HG03457 (cell line): ENCODE measurements around the gene MYOCOS.
"Not testable (repeated sequence)": the region's sequence is repeated elsewhere in the genome, so short reads cannot be mapped to it uniquely, and the experiment has no call there.

Source experiments
- ATAC-seq: cut with Tn5 transposase; IDR thresholded peaks from one replicate; pipeline ENCODE4 v1.9.1; 2021; ENCODE audit warnings: moderate number of reproducible peaks; ENCODE audit not compliant: unreplicated experiment

Gene MYOCOS, protein sequence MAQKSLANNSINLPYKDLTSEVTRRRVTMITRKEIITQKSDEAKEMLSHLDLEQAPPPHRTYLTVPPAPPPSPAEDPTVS

DNA sequence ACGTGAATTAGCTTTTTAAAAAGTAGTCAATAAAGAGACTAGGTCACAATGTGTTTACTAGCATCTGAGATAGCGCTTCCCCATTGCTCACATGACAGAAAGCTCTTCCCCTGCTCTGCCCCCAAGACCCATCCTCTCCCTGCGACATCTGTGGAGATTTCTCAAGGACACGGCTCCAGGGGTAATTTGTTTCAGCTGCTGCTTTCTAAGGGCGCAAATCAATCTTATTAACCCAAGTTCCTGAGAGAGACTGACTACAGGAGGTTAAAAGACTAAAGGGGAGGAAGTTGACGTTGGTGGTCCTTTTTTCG, at the start of gene MYOCOS:
MYOCOS (plus strand) TSS at position 92 of the 311 bp plus-strand sequence. CDS start 1,641 bp downstream, outside the sequence.
- ATAC-seq: no peak

DNA sequence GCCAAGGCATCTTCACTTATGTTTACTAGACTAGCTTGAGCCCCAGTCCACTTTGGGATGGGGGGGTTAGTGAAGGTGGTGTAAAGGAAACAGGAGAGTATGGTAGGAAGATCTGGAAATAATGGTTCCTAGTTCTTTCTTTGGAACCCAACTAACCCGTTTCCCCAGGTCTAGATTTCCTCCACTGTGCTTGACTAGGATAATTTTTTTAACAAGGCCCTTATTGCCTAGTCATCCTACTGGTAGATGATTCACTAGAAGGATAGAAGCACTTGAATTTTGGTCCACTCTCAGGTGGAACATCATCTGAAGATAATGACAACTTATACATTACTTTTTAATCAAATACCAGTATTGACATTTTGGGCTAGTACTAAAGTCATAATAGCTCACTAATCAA, 45.9 kb upstream of the MYOCOS start:
- ATAC-seq: no peak

DNA sequence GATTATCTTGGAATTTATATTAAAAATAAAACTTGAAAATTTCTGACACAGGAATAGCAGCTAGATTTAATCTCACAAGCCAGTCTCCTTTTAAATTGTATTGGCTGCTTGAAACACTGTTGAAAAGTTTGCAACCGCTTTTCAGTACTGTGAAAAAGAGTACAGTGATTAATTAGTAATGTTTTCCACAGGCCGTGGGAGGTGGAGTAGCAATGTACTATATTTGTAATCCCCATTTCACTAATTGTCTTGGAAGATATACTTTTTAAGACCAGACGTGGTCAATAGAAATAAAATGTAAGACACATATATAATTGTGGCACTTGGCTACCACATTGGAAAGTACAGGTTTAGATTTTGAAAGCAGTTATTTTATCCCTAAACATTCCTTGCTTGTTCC, 40.8 kb upstream of the MYOCOS start:
- ATAC-seq: no peak

GRCh38 chr1:171581766-171582165, 40.3 kb upstream of the MYOCOS start:
- no peak for ATAC-seq

- ATAC-seq: no peak
These were observed 39.5 kb upstream of the MYOCOS start for GRCh38 chr1:171582589-171582988.

- no peak for ATAC-seq
These were observed 38.3 kb upstream of the MYOCOS start for GRCh38 chr1:171583591-171584201.

DNA sequence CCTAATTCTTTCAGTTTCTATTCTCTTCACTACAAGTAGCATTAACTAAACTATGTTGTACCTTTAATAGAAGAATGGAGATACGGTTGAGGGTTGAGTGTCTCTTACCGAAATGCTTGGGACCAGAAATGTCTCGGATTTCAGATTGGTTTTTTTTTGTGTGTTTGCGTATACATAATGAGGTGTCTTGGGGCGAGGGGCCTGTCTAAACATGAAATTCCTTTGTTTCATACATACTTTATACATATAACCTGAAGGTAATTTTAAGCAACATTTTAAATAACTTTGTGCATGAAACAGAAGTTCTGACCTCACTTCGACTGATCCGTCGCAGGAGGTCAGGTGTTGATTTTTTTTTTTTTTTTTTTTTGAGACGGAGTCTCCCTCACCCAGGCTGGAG, 36.3 kb upstream of the MYOCOS start:
- ATAC-seq: no peak

DNA sequence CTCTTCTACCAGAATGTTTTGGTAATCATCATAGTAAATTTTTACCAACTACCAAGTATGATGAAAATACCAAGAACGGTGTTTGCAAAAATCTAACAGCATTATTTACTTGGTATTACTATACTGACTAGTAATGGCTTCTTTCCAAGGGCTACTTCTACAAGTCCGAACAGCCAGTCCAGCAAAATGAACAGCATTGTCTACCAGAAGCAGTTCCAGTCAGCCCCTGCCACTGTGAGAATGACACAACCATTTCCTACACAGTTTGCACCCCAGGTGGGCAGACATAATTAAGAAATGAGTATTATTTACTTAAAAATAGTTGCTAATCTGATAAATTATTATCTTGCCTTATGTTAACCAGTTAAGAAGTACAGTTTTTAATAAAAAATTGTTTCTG, 33.8 kb upstream of the MYOCOS start:
- no peak for ATAC-seq

DNA sequence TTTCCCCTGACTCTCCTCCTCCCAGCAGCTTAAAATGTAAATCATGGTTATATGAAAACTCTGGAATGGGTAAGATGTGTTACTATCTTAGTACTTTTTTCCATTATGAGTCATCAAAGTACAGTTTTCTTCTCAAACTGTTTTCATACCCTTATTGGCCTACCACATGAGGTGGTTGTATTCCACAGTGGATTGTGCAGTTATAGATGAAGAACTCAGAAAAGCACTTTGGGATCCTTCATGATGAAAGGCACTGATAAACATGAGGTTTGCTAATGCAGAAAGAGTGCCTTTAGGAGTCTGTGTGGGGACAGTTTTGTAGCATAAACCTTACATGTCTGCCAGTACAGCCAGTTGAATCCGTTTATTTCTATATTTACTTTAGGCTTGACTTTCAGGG, 32.0 kb upstream of the MYOCOS start:
- ATAC-seq: no peak

- ATAC-seq: no peak
These were observed 26.7 kb upstream of the MYOCOS start for GRCh38 chr1:171595324-171595723.

DNA sequence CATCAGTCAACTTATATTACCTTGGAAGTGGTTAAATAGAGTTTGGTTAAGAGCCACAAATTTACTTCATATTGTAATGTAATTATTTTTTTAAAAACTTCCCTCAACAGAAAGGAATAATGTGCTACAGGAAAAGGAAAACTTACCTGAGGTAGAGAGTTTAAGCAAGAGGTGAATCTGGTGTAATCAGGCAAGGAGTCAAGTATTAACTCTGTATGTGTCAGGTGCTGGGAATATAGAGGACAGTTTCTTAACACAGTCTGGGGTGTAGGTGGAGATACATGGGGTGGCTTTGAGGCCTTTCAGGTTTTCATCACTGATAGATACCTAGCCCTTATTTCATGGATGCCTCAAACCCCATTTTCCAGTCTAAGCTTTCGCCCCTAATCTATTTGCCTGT, 25.9 kb upstream of the MYOCOS start:
- no peak for ATAC-seq

DNA sequence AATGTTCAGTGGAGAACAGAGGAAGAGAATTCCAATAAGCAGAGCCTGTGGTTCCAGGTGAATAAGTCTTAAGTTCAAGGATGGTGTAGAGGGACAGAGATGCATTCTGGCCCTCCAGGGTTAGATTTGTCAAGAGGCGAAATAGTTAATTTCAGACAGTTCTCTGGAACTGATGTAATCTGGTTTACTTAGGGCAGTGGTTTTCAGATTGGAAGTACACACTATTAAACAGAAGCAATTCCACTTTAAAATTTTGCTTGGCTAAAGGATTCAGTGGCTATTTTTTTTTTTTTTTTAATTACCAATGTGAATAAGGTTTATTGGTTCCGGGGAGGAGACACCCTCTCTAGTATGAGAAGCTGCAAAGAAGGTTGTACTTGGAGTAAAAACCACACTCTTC, 25.3 kb upstream of the MYOCOS start:
- no peak for ATAC-seq

GRCh38 chr1:171597203-171597602, 24.8 kb upstream of the MYOCOS start:
- ATAC-seq: no peak

DNA sequence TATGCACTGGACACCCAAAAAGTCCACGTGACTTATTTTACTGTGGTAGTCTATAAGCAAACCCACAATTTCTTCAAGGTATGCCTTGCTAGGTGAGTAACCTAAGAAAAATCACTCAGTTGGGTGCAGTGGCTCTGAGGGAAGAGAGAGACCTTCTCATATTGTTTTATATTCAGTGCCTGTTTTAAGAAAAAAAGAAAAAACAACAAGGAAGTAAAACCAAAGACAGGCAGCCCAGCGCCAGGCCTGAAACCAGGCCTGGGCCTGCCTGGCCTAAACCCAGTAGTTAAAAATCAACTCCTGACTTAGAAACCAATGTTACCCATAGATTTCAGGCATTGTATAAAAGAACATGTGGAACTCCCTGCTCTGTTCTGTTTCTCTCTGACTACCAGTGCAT, 21.7 kb upstream of the MYOCOS start:
- not testable (repeated sequence) for ATAC-seq

DNA sequence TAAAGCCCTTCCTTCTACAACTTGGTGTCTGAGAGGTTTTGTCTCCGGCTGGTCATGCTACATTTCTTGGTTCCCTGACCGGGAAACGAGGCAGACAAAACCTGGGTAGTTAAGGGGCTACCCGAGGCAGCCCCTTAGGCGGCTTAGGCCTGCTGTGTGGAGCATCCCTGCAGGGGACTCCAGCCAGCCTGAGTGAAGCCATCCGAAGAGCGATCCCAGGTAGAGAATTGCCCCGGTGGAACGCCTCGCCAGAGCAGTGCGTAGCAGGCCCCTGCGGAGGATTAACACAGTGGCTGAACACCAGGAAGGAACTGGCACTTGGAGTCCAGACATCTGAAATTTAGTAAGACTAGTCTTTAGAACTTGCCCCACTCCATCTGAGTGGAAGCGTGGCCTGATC, 21.2 kb upstream of the MYOCOS start:
- no peak for ATAC-seq

GRCh38 chr1:171603042-171603441, 19.0 kb upstream of the MYOCOS start:
- not testable (repeated sequence) for ATAC-seq

DNA sequence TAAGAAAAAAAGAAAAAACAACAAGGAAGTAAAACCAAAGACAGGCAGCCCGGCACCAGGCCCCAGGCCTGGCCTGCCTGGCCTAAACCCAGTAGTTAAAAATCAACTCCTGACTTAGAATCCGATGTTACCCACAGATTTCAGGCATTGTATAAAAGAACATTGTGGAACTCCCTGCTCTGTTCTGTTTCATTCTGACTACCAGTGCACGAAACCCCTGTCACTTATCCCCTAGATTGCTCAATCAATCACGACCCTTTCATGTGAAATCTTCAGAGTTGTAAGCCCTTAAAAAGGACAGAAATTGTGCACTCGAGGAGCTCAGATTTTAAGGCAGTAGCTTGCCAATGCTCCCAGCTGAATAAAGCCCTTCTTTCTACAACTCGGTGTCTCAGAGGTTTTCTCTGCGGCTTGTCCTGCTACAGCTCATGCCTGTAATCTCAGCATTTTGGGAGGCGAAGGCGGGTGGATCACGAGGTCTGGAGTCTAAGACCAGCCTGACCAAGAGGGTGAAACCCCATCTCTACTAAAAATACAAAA, 15.6 kb upstream of the MYOCOS start:
- ATAC-seq: no peak

- no peak for ATAC-seq
These were observed 11.7 kb upstream of the MYOCOS start for GRCh38 chr1:171610385-171610784.

DNA sequence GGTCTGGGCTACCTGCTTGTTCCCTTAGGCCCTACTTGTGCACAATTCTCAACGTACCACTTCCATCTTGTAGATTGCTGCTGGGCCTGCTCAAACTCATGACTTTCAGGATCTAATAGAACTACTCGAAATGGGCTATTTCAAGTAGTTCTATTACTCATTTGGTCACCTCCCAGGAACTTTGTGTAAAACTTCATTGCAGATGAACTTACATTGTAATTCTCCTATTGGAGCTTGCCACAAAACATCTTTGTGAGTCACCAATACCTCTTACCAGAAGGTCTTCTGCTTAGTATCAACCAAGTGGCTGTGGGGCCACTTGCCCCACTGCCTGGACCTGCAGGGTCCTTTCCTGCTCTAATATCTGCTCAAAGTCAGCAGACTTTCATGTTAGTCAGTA, 10.7 kb upstream of the MYOCOS start:
- ATAC-seq: no peak

DNA sequence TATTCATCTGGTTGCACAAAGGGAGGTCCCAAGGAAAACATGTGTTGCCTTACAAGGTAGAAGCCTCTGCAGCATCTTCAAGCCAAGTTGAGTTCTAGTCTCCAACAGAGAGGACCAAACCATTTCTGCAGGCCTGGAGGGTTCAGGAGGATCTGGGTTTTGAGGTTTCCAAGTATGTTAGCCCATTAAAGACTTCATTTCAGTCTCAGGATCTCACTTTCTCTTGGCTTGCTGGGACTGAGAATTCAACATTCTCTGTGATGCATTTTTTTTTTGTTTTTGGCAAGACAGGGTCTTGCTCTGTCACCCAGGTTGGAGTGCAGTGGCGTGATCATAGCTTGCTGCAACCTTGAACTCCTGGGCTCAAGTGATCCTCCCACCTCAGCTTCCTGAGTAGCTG, 8.8 kb upstream of the MYOCOS start:
- ATAC-seq: no peak

DNA sequence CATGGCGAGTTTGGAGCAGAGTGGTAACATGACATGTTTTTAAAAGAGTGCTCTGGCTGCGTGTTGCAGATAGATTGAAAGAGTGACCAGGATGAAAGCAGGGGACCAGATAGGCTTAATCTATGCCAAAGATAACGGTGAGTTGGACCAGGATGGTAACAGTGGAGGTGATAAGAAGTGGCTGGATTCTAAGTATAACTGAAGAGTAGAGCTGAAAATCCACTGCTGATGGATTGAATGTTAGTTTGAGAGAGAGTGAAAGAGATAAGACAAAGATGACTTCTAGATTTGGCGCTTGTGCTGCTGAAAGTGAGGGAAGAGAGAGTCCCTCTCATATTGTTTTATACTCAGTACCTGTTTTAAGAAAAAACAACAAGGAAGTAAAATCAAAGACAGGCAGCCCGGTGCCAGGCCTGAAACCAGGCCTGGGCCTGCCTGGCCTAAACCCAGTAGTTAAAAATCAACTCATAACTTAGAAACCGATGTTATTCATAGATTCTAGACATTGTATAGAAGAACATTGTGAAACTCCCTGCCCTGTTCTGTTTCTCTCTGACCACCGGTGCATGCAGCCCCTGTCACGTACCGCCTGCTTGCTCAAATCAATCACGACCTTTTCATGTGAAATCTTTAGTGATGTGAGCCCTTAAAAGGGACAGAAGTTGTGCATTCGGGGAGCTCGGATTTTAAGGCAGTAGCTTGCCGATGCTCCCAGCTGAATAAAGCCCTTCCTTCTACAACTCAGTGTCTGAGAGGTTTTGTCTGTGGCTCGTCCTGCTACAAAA, 6.7 kb upstream of the MYOCOS start:
- not testable (repeated sequence) for ATAC-seq

DNA sequence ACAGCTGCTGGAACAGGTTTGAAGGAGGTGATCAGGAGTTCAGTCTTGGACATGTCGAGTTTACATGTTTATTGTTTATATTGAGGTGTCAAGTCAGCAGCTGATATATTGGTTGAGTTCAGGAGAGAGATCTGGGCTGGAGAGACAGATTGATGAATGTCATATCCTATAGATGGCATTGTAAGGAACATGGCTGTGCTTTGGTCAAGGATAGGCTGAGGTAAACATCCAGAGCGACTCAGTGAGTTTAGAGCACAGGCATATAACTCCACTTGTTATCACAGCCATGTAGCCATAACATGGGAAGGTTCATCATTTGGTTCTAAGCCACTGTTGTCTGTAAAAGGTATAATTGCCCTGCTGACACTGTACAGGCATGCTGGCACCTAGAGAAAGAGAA, 5.5 kb upstream of the MYOCOS start:
- no peak for ATAC-seq
